K562 (cell line): Measurements from ENCODE around the gene LRRC25. TPM values are rescaled to one million over a fixed set of nuclear protein-coding genes. Genes with fewer than 3 reads are reported as not detected.

ENCODE experiments used
- ARID3B ChIP-seq: fragments of 250-450 bp; sonication (Bioruptor Pico); IDR thresholded peaks from 2 replicates; pipeline ENCODE4 v1.4.0; 2020; ENCODE audit warnings: borderline replicate concordance
- CBX3 ChIP-seq, 2 experiments: IDR thresholded peaks; 1 replicate in 1 of 2; 2 replicates in 1 of 2; pipeline ENCODE4 v1.6.1; 2012; ENCODE audit warnings: inconsistent platforms in 2 of 2, low read length in 2 of 2, borderline replicate concordance in 1 of 2, control low read depth in 1 of 2
- MED1 ChIP-seq: sonication (generic); formaldehyde crosslinking; IDR thresholded peaks from 2 replicates; pipeline ENCODE4 v1.8.1; 2023; ENCODE audit warnings: missing genetic modification reagents, borderline replicate concordance
- MLX ChIP-seq, 2 experiments: fragments of 450-650 bp in 1 of 2; sonication (generic) in 1 of 2; formaldehyde crosslinking; conservative IDR thresholded peaks; 2 replicates each; pipeline versions ENCODE4 v1.4.0 to v1.8.1; 2020 to 2022; ENCODE audit warnings: mild to moderate bottlenecking in 1 of 2, missing genetic modification reagents in 1 of 2
- MNT ChIP-seq, 2 experiments: fragments of 450-650 bp; conservative IDR thresholded peaks; 2 replicates each; pipeline ENCODE4 v1.6.1; 2017; ENCODE audit warnings: mild to moderate bottlenecking in 2 of 2, moderate library complexity in 2 of 2
- NFIC ChIP-seq: fragments of 450-650 bp; IDR thresholded peaks from 2 replicates; pipeline ENCODE4 v1.6.1; 2017; ENCODE audit warnings: mild to moderate bottlenecking, inconsistent platforms
- NR2C2 ChIP-seq, 2 experiments: fragments of 200-800 bp in 1 of 2; sonication (Bioruptor generic) in 1 of 2; sonication (generic) in 1 of 2; formaldehyde crosslinking in 1 of 2; IDR thresholded peaks; 2 replicates each; pipeline versions ENCODE4 v1.6.1 to v1.8.0; 2016 to 2022; ENCODE audit warnings: mild to moderate bottlenecking in 1 of 2, missing compliant biosample characterization in 1 of 2, missing genetic modification characterization in 1 of 2, missing genetic modification reagents in 1 of 2
- RBM17 ChIP-seq: fragments of 200-400 bp; formaldehyde crosslinking; IDR thresholded peaks from 2 replicates; pipeline ENCODE4 v1.6.1; 2017; ENCODE audit warnings: low read depth, mild to moderate bottlenecking, low read length, borderline replicate concordance
- RBM39 ChIP-seq: fragments of 200-400 bp; formaldehyde crosslinking; optimal IDR thresholded peaks from 2 replicates; pipeline ENCODE3; 2018; ENCODE audit warnings: low read depth, low read length
- SRSF9 ChIP-seq: fragments of 200-400 bp; formaldehyde crosslinking; IDR thresholded peaks from 2 replicates; pipeline ENCODE4 v1.6.1; 2017; ENCODE audit warnings: low read depth, low read length, borderline replicate concordance
- SUPT5H ChIP-seq: fragments of 450-650 bp; IDR thresholded peaks from 2 replicates; pipeline ENCODE4 v1.6.1; 2016
- ZNF217 ChIP-seq: sonication (generic); formaldehyde crosslinking; IDR thresholded peaks from 2 replicates; pipeline ENCODE4 v1.8.0; 2022; ENCODE audit warnings: mild to moderate bottlenecking, missing genetic modification reagents
- ZNF347 ChIP-seq: fragments of 450-650 bp; formaldehyde crosslinking; IDR thresholded peaks from 2 replicates; pipeline ENCODE4 v1.4.0; 2020; ENCODE audit warnings: low read depth, mild to moderate bottlenecking, moderate library complexity
- ZNF609 ChIP-seq: sonication (generic); formaldehyde crosslinking; IDR thresholded peaks from 2 replicates; pipeline ENCODE4 v1.8.1; 2023; ENCODE audit warnings: missing genetic modification reagents, mild to moderate bottlenecking, borderline replicate concordance
- ZNF764 ChIP-seq: fragments of 250-450 bp; sonication (Bioruptor Pico); IDR thresholded peaks from 2 replicates; pipeline ENCODE4 v1.4.0; 2020; ENCODE audit warnings: low read depth, mild to moderate bottlenecking, moderate library complexity
- ZNF785 ChIP-seq: fragments of 250-450 bp; sonication (Bioruptor Pico); IDR thresholded peaks from 2 replicates; pipeline ENCODE4 v1.4.0; 2020; ENCODE audit warnings: mild to moderate bottlenecking
- polyA plus RNA-seq, 8 experiments: library from polyadenylated mRNA; depleted of rRNA in 4 of 8; stranded (reverse) in 5 of 8; unstranded in 3 of 8; fragments of >200 nt; fragmentation: Nextera tagmentation in 2 of 8; fragmentation: Illumina TruSeq in 1 of 8; extraction: Ambion mirVana in 2 of 8; extraction: Trizol in 1 of 8; gene quantifications; 2 replicates each; pipeline versions ENCODE4 v1.2.1 to v1.2.3, GENCODE V29; 2011 to 2014; ENCODE audit warnings: inconsistent platforms in 1 of 8, missing spikeins in 1 of 8
- total RNA-seq, 7 experiments: library from RNA; depleted of rRNA in 6 of 7; stranded (reverse); fragments of >200 nt in 6 of 7; fragmentation: Illumina TruSeq in 2 of 7; extraction: Trizol in 2 of 7; gene quantifications; 2 replicates each; pipeline versions ENCODE4 v1.2.1 to v1.2.3, GENCODE V29; 2011 to 2021; ENCODE audit warnings: low replicate concordance in 1 of 7

The LRRC25 gene
- total and polyA plus RNA-seq, 9 of the 15 experiments (the other 6 are each of a cell fraction or from before 2014, with no cell fraction given), result 0.07 to 0.36 (median 0.10) TPM; not detected in 3

GRCh38 chr19:18428787-18429674, 31.6 kb upstream of the LRRC25 start (continued):
- no peak for TF ChIP-seq ARID3B (CRISPR knock-in tag)
- no peak for TF ChIP-seq RBM39
- no peak for TF ChIP-seq SRSF9
- no peak for TF ChIP-seq MLX (CRISPR knock-in tag; conservative IDR thresholded peaks at IDR 0.05)
- no peak for TF ChIP-seq ZNF609 (CRISPR knock-in tag)
- TF ChIP-seq NR2C2 (CRISPR knock-in tag; IDR thresholded peaks at IDR 0.05), result no peak
- TF ChIP-seq NR2C2 (tag; IDR thresholded peaks at IDR 0.05), result no peak
- TF ChIP-seq CBX3 (IDR thresholded peaks at IDR 0.05; ENCODE audit: borderline replicate concordance in 1 of 2, low read length in 2 of 2), result no peak
- no peak for TF ChIP-seq SUPT5H
- no peak for TF ChIP-seq ZNF785 (CRISPR knock-in tag)
- TF ChIP-seq MNT (conservative IDR thresholded peaks at IDR 0.05), result peak; percentile 29 to 74; a peak in 2 of 4 replicates
- TF ChIP-seq MED1 (CRISPR knock-in tag), result no peak
- TF ChIP-seq ZNF764 (CRISPR knock-in tag), result no peak
- TF ChIP-seq ZNF217, result no peak
- no peak for TF ChIP-seq ZNF347
- TF ChIP-seq RBM17, result no peak
- no peak for TF ChIP-seq NFIC
